ENCODE measurements around the gene GP9. TPM values are rescaled to one million over a fixed set of nuclear protein-coding genes. Genes with fewer than 3 reads are reported as not detected.
"Not testable (repeated sequence)": the region's sequence is repeated elsewhere in the genome, so short reads cannot be mapped to it uniquely, and the experiment has no call there.

The GP9 gene
- total and polyA plus RNA-seq, 7 donors: 0.26 TPM; not detected in 6

DNA sequence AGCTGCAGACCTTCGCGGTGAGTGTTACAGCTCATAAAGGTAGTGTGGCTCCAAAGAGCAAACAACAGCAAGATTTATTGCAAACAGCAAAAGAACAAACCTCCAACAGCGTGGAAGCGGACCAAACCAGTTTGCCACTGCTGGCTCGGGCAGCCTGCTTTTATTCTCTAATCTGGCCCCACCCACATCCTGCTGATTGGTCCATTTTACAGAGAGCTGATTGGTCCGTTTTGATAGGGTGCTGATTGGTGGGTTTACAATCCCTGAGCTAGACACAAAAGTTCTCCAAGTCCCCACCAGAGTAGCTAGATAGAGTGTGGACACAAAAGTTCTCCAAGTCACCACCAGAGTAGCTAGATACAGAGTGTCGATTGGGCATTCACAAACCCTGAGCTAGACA lies 7.1 kb downstream of the GP9 start:
- DNase-seq; intact Hi-C loops (cut with DNase I); H3K4me3 ChIP-seq; H3K27me3 ChIP-seq; H3K9me3 ChIP-seq; H3K27ac ChIP-seq; H3K36me3 ChIP-seq: not testable (repeated sequence)
- TF ChIP-seq POLR2AphosphoS5 (IDR thresholded peaks at IDR 0.05) (peak in 1 of 4 donors; percentile 26), POLR2A (IDR thresholded peaks at IDR 0.05) (peak in 1 of 2 donors; percentile 54)
- peaks cover 0 to 12% (median 9%) of the 10 kb centered on the region in 4 donors for H3K4me1 ChIP-seq
- WGBS, 2 donors: 31 to 71% methylated on average over 7 of the region's 7 CpGs

DNA sequence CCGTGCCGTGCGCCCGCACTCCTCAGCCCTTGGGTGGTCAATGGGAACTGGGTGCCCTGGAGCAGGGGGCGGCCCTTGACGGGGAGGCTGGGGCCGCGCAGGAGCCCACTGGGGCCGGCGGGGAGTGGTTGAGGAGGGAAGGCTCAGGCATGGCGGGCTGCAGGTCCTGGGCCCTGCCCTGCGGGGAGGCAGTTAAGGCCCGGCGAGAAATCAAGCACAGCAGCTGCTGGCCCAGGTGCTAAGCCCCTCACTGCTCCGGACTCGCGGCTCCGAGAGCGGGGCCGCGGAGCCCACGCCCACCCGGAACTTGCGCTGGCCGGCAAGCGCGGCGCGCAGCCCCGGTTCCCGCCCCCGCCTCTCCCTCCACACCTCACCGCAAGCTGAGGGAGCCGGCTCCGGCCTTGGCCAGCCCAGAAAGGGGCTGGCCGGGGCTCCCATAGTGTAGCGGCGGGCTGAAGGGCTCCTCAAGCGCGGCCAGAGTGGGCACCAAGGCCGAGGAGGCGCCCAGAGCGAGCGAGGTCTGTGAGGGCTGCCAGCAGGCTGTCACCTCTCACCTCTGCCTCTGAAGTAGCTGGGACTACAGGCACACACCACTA lies 7.8 kb downstream of the GP9 start:
- Histone ChIP-seq H3K4me1 (peaks cover 0 to 12% (median 9%) of the 10 kb centered on the region in 4 donors), H3K36me3 (no peaks in the 10 kb centered on the region), H3K27me3 (no peaks in the 10 kb centered on the region), H3K27ac (peak overlapping the region in 1 of 4 donors; percentile 21), H3K9me3 (no peaks in the 10 kb centered on the region), H3K4me3 (peak overlapping the region in 3 of 4 donors; percentile 39 to 45 (median 39))
- no peak for DNase-seq
- TF ChIP-seq, protein P1, sequence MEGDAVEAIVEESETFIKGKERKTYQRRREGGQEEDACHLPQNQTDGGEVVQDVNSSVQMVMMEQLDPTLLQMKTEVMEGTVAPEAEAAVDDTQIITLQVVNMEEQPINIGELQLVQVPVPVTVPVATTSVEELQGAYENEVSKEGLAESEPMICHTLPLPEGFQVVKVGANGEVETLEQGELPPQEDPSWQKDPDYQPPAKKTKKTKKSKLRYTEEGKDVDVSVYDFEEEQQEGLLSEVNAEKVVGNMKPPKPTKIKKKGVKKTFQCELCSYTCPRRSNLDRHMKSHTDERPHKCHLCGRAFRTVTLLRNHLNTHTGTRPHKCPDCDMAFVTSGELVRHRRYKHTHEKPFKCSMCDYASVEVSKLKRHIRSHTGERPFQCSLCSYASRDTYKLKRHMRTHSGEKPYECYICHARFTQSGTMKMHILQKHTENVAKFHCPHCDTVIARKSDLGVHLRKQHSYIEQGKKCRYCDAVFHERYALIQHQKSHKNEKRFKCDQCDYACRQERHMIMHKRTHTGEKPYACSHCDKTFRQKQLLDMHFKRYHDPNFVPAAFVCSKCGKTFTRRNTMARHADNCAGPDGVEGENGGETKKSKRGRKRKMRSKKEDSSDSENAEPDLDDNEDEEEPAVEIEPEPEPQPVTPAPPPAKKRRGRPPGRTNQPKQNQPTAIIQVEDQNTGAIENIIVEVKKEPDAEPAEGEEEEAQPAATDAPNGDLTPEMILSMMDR (IDR thresholded peaks at IDR 0.05): no peak
- no peak for TF ChIP-seq POLR2AphosphoS5 (IDR thresholded peaks at IDR 0.05)
- TF ChIP-seq EP300 (IDR thresholded peaks at IDR 0.05): no peak
- intact Hi-C loops (cut with DNase I): no loop called here
- 21 to 70% methylated on average over 44 of the region's 44 CpGs for WGBS, 2 donors

DNA sequence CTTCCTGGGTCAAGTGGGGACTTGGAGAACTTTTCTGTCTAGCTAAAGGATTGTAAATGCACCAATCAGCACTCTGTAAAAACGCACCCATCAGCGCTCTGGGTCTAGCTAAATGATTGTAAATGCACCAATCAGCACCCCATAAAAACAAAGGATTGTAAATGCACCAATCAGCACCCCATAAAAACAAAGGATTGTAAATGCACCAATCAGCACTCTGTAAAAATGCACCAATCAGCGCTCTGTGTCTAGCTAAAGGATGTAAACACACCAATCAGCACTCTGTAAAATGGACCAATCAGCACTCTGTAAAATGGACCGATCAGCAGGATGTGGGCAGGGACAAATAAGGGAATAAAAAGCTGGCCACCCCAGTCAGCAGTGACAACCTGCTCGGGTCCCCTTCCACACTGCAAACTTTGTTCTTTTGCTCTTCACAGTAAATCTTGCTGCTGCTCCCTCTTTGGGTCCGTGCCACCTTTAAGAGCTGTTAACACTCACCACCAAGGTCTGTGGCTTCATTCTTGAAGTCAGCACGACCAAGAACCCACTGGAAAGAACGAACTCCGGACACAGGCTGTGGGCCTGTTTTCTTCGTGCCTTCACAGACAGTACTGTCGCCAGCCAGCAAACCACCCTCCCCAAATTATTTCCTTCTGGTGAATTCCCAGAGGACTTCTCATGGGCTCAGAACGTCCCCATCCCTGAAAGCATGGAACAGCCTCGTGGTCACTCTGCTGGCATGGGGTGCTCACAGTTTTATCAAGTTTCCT lies 8.9 kb downstream of the GP9 start:
- WGBS, 2 donors: 85 to 95% methylated on average over 13 of the region's 13 CpGs
- DNase-seq; intact Hi-C loops (cut with DNase I); H3K27ac ChIP-seq; H3K27me3 ChIP-seq; H3K4me3 ChIP-seq; H3K36me3 ChIP-seq; H3K9me3 ChIP-seq: not testable (repeated sequence)
- H3K4me1 ChIP-seq: peaks cover 0 to 12% (median 9%) of the 10 kb centered on the region in 4 donors

DNA sequence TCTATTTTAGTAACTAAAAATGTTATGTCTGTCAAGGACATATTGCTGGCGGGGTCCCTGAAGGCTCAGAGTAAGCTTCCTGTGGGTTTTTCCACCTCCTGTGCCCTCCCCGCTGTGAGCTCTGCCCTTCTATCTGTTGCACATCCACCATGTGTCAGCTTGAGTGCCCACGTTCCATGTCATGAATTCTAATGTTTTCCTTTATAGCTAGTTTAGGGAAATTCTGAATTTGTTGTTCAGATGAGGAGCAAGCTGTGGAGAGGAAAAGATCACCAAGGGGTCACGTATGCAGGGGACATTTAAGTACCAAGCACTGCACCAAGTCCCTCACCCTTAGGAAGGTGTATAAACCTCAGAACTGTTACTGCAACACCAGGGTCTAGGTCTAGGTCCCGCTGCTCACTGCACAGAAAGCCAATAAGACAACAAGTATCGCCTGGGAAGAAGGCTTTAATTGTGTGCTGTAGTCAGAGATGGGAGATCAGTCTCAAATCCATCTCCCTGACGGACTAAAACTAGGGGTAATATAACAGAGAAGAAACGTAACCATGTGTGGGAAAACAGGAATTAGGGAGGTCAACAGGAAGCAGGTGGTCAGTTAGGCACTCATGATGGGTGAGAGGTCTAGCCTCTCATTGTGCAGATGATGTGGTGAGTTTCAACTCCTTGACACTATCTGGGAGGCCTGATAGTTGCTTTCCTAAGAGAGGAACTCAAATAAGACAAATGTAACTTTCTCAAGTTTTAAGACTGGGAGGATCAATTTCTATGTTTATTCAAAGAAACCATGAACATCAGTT lies 9.7 kb downstream of the GP9 start:
- Histone ChIP-seq H3K9me3 (no peaks in the 10 kb centered on the region), H3K27ac (no peak overlapping the region), H3K4me3 (no peak overlapping the region), H3K36me3 (no peaks in the 10 kb centered on the region), H3K27me3 (no peaks in the 10 kb centered on the region), H3K4me1 (peaks cover 0 to 12% (median 9%) of the 10 kb centered on the region in 4 donors)
- TF ChIP-seq, protein P1 (IDR thresholded peaks at IDR 0.05): no peak
- TF ChIP-seq POLR2AphosphoS5 (IDR thresholded peaks at IDR 0.05) (no peak), POLR2A (IDR thresholded peaks at IDR 0.05) (no peak), EP300 (IDR thresholded peaks at IDR 0.05) (no peak)
- intact Hi-C loops (cut with DNase I): no loop called here
- no peak for DNase-seq
- 75 to 93% methylated on average over 8 of the region's 8 CpGs for WGBS, 2 donors

DNA sequence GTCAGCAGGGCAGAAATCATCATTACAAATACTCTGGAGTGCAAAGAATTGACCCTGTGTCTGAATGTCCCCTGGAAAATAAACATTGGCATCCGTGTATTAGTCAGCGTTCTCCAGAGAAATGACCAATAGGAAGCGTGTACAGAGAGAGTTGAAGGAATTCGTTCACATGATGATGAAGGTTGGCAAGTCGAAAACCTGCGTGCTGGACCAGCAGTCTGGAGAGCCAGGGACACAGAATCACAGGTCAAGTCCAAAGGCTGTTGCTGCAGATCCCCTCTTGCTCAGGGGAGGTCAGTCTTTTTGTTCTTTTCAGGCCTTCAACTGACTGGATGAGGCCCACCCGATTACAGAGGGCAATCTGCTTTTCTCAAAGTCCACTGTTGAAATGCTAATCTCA lies 16.6 kb downstream of the GP9 start:
- no peaks in the 10 kb centered on the region for H3K9me3 ChIP-seq
- intact Hi-C loops (cut with DNase I): no loop called here
- TF ChIP-seq POLR2AphosphoS5 (IDR thresholded peaks at IDR 0.05): no peak
- TF ChIP-seq, protein P1 (IDR thresholded peaks at IDR 0.05): no peak
- TF ChIP-seq POLR2A (IDR thresholded peaks at IDR 0.05): no peak
- TF ChIP-seq EP300 (IDR thresholded peaks at IDR 0.05): no peak
- no peak overlapping the region for H3K27ac ChIP-seq
- 81 to 85% methylated on average over 7 of the region's 7 CpGs for WGBS, 2 donors
- H3K36me3 ChIP-seq: no peaks in the 10 kb centered on the region
- H3K27me3 ChIP-seq: no peaks in the 10 kb centered on the region
- DNase-seq: no peak
- H3K4me3 ChIP-seq: no peak overlapping the region
- H3K4me1 ChIP-seq: peaks cover 0 to 9% (median 6%) of the 10 kb centered on the region in 4 donors

All from sigmoid colon (tissue), 7 donors.